Naive thymus-derived CD4-positive, alpha-beta T cell (primary cell): ENCODE data around the gene UNC13A. TPM values are rescaled to one million over a fixed set of nuclear protein-coding genes. Genes with fewer than 3 reads are reported as not detected.
A peak's percentile ranks its signal among the peaks of the same experiment; 100 is the strongest.

ENCODE experiments used
- ATAC-seq: fragments of 150-1000 bp; cut with Tn5 transposase; 2 replicates; pipeline ENCODE4 v1.10.0; 2021; ENCODE audit warnings: mild to moderate bottlenecking, moderate library complexity
- CTCF ChIA-PET: fragments of 350-600 bp; sonication (Branson Sonifier 250); formaldehyde crosslinking; loops from one replicate; lab custom pipeline; 2021; ENCODE audit warnings: antibody characterized with exemption; lab: Charles Lee
- POLR2A ChIA-PET: fragments of 350-600 bp; sonication (Branson Sonifier 250); formaldehyde crosslinking; loops from one replicate; lab custom pipeline; 2021; ENCODE audit warnings: antibody characterized with exemption, inconsistent platforms; lab: Charles Lee
- DNase-seq, 9 donors: peaks; one replicate each; pipeline versions ENCODE4 v3.0.0 to v3.0.0-alpha.2; 2020 to 2022; ENCODE audit warnings: mixed read lengths in 1 of 9
- H3K27ac ChIP-seq: one replicate; pipeline ENCODE4 v1.7.0; 2013; ENCODE audit warnings: mild to moderate bottlenecking, low read depth, low read length, moderate library complexity
- H3K27me3 ChIP-seq, 2 donors: one replicate each; pipeline ENCODE4 v1.7.0; 2013; ENCODE audit warnings: low read length in 2 of 2, mild to moderate bottlenecking in 2 of 2, moderate library complexity in 2 of 2; ENCODE audit not compliant: control insufficient read depth in 2 of 2, insufficient read depth in 2 of 2
- H3K36me3 ChIP-seq, 3 experiments: 1 replicate in 2 of 3; 2 replicates in 1 of 3; pipeline ENCODE4 v1.7.0; 2013; ENCODE audit warnings: low read length in 3 of 3, mild to moderate bottlenecking in 3 of 3, moderate library complexity in 1 of 3; ENCODE audit not compliant: insufficient read depth in 3 of 3, control insufficient read depth in 2 of 3
- H3K4me1 ChIP-seq, 2 donors: one replicate each; pipeline ENCODE4 v1.7.0; 2013; ENCODE audit warnings: low read length in 2 of 2, mild to moderate bottlenecking in 2 of 2, moderate library complexity in 1 of 2; ENCODE audit not compliant: control insufficient read depth in 2 of 2, insufficient read depth in 2 of 2
- H3K4me3 ChIP-seq: 2 replicates; pipeline ENCODE4 v1.7.0; 2013; ENCODE audit warnings: mild to moderate bottlenecking, low read length
- H3K9me3 ChIP-seq, 3 experiments: 1 replicate in 2 of 3; 2 replicates in 1 of 3; pipeline ENCODE4 v1.7.0; 2013; ENCODE audit warnings: low read length in 3 of 3; ENCODE audit not compliant: control insufficient read depth in 2 of 3
- H3K27ac Mint-ChIP-seq, 9 donors: one replicate each; pipeline ENCODE4 v1.8.0; 2020 to 2022; ENCODE audit warnings: mixed read lengths in 9 of 9, mild to moderate bottlenecking in 8 of 9, moderate library complexity in 5 of 9, inconsistent platforms in 2 of 9
- H3K27me3 Mint-ChIP-seq, 5 donors: one replicate each; pipeline ENCODE4 v1.8.0; 2021 to 2022; ENCODE audit warnings: mixed read lengths in 5 of 5, mild to moderate bottlenecking in 1 of 5
- H3K36me3 Mint-ChIP-seq, 5 donors: one replicate each; pipeline ENCODE4 v1.8.0; 2020 to 2022; ENCODE audit warnings: mixed read lengths in 5 of 5, mild to moderate bottlenecking in 3 of 5, inconsistent platforms in 1 of 5
- H3K4me1 Mint-ChIP-seq, 7 donors: one replicate each; pipeline ENCODE4 v1.8.0; 2020 to 2022; ENCODE audit warnings: mixed read lengths in 7 of 7, mild to moderate bottlenecking in 3 of 7, inconsistent platforms in 1 of 7
- H3K4me3 Mint-ChIP-seq, 10 donors: one replicate each; pipeline ENCODE4 v1.8.0; 2020 to 2022; ENCODE audit warnings: mild to moderate bottlenecking in 10 of 10, mixed read lengths in 10 of 10, moderate library complexity in 6 of 10, inconsistent platforms in 2 of 10
- H3K9me3 Mint-ChIP-seq, 11 donors: one replicate each; pipeline ENCODE4 v1.8.0; 2020 to 2022; ENCODE audit warnings: mixed read lengths in 11 of 11, mild to moderate bottlenecking in 4 of 11, inconsistent platforms in 1 of 11, moderate library complexity in 1 of 11
- intact Hi-C, 2 donors: fragments of 100-400 bp; cut with micrococcal nuclease; formaldehyde crosslinking; loops; one replicate each; pipeline ENCODE4 v1.15.1; 2023
- polyA plus RNA-seq, 2 donors: library from polyadenylated mRNA; unstranded; fragments of 300-500 nt; fragmentation: Illumina TruSeq; gene quantifications; one replicate each; pipeline ENCODE4 v1.2.3, GENCODE V29; 2021
- total RNA-seq, 6 experiments: library from RNA in 5 of 6; stranded (reverse) in 5 of 6; gene quantifications; 1 replicate in 5 of 6; 2 replicates in 1 of 6; pipeline ENCODE4 v1.2.3 and lab custom pipeline; 2021 to 2026

UNC13A gene
- total and polyA plus RNA-seq, 7 experiments from 2014 or later: 0.02 to 0.30 (median 0.04) TPM; not detected in 1

DNA sequence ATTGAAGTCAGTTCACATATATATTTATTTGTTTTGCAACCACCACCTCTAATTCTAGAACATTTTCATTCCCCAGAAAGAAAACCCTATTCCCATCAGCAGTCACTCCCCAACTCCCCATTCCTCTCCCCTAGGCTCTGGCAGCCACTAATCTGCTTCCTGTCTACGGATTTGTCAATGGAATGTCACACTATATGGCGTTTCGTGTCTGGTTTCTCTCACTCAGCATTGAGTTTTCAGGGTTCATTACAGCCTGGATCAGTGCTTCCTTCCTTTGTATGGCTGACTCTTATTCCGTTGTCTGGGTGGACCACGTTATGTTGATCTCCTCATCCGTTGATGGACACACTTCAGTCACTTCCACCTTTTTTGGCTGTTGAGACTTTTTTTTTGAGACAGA is 123.4 kb downstream of the UNC13A start:
- Mint-ChIP-seq H3K4me3 (no peak overlapping the region), H3K4me1 (peaks cover 0 to 10% (median 5%) of the 10 kb centered on the region in 7 donors), H3K27me3 (no peaks in the 10 kb centered on the region), H3K9me3 (peaks cover 0 to 1% (median 0%) of the 10 kb centered on the region in 11 donors), H3K36me3 (peaks cover 4 to 46% (median 11%) of the 10 kb centered on the region in 5 donors), H3K27ac (peak overlapping the region in 3 of 9 donors; percentile 6 to 62 (median 15))
- H3K4me1 ChIP-seq: no peaks in the 10 kb centered on the region
- no peak for DNase-seq
- CTCF ChIA-PET: no interaction called here
- H3K9me3 ChIP-seq: no peaks in the 10 kb centered on the region
- POLR2A ChIA-PET: no interaction called here
- H3K27me3 ChIP-seq: no peaks in the 10 kb centered on the region
- intact Hi-C loops: no loop called here
- no peak overlapping the region for H3K27ac ChIP-seq
- peaks cover 8 to 77% (median 10%) of the 10 kb centered on the region in 3 experiments for H3K36me3 ChIP-seq
- H3K4me3 ChIP-seq: no peak overlapping the region
- ATAC-seq: no peak

DNA sequence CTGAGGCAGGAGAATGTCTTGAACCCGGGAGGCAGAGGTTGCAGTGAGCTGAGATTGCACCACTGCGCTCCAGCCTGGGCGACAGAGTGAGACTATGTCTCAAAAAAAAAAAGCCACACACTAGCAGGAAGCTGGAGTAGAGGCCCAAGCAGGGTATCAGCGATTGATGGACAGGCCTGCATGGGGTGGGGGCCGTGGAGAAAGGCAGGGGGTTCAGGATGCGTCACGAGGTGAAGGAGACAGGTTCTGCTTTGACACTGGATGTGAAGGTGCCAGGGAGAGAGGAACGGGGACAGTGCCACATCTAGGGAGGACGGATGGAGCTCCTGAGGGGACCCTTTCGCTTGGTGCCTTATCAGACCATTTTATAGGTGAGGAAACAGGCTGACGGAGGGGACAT is 125.6 kb downstream of the UNC13A start:
- Histone ChIP-seq H3K27ac (no peak overlapping the region), H3K4me3 (no peak overlapping the region), H3K9me3 (no peaks in the 10 kb centered on the region), H3K36me3 (peaks cover 5 to 67% (median 8%) of the 10 kb centered on the region in 3 experiments), H3K27me3 (no peaks in the 10 kb centered on the region), H3K4me1 (no peaks in the 10 kb centered on the region)
- CTCF ChIA-PET: interaction anchor here (0.8 to 1.0 kb wide), 2 partner anchors 11 to 33 kb away, joined by 3 to 10 read pairs; no protein-coding TSS in a partner anchor
- intact Hi-C loops: no loop called here
- DNase-seq: no peak
- Mint-ChIP-seq H3K27ac (peak overlapping the region in 1 of 9 donors; percentile 7), H3K4me3 (no peak overlapping the region), H3K9me3 (peaks cover 0 to 1% (median 0%) of the 10 kb centered on the region in 11 donors), H3K27me3 (no peaks in the 10 kb centered on the region), H3K36me3 (peaks cover 0 to 34% (median 10%) of the 10 kb centered on the region in 5 donors), H3K4me1 (peaks cover 0 to 13% (median 10%) of the 10 kb centered on the region in 7 donors)
- POLR2A ChIA-PET: no interaction called here
- no peak for ATAC-seq

DNA sequence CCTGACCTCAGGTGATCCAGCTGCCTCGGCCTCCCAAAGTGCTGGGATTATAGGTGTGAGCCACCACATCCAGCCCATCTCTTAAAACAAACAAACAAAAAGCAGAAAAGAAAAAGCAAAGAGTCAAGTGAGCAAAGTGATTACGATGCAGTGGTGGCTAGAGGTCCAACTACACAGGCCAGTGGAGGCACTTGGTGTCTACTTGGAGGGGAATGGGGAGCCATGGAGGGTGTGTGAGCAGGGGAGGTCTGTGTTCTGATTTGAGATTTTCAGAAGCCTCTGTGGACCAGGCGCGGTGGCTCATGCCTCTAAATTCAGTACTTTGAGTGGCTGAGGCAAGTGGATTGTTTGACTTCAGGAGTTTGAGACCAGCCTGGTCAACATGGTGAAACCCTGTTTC is 126.1 kb downstream of the UNC13A start:
- DNase-seq (no peak), ATAC-seq (no peak)
- Mint-ChIP-seq H3K4me1 (peaks cover under 1 to 15% (median 11%) of the 10 kb centered on the region in 7 donors), H3K27me3 (no peaks in the 10 kb centered on the region), H3K36me3 (peaks cover 0 to 34% (median 10%) of the 10 kb centered on the region in 5 donors), H3K27ac (peak overlapping the region in 2 of 9 donors; percentile 7 to 82), H3K9me3 (peaks cover 0 to 1% (median 0%) of the 10 kb centered on the region in 11 donors), H3K4me3 (no peak overlapping the region)
- H3K4me3 ChIP-seq: no peak overlapping the region
- H3K27ac ChIP-seq: no peak overlapping the region
- peaks cover 0 to under 1% of the 10 kb centered on the region in 2 donors for H3K4me1 ChIP-seq
- peaks cover 5 to 63% (median 8%) of the 10 kb centered on the region in 3 experiments for H3K36me3 ChIP-seq
- H3K27me3 ChIP-seq: no peaks in the 10 kb centered on the region
- CTCF ChIA-PET: interaction anchor here (1.0 kb wide), 1 partner anchor 11 kb away, joined by 3 read pairs; no protein-coding TSS in a partner anchor
- POLR2A ChIA-PET: interaction anchor here (0.7 kb wide), 1 partner anchor 51 kb away, joined by 3 read pairs; the partner anchor contains the start of gene PGLS
- intact Hi-C loops: no loop called here
- no peaks in the 10 kb centered on the region for H3K9me3 ChIP-seq

DNA sequence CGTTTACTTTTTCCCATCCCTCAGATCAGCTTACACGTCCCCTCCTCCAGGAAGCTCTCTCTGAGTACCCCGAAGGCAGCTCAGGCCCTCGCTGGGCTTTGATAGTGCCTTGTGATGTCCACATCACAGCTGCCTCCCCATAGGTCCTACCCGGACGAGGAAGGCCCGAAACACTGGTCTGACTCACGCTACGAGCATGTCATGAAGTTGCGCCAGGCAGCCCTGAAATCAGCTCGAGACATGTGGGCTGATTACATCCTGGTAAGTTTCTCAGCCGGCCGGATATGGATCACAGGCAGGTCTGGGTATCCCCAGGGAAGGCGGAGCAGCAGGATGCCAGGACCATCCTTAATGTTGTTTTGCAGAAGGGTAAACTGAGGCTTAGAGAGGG is 128.0 kb downstream of the UNC13A start:
- no peak overlapping the region for H3K4me3 Mint-ChIP-seq
- no peaks in the 10 kb centered on the region for H3K27me3 ChIP-seq
- H3K9me3 Mint-ChIP-seq: peaks cover 0 to 1% (median 0%) of the 10 kb centered on the region in 11 donors
- CTCF ChIA-PET: interaction anchor here (1.0 kb wide), 1 partner anchor 13 kb away, joined by 3 read pairs; no protein-coding TSS in a partner anchor
- no peak overlapping the region for H3K4me3 ChIP-seq
- H3K27me3 Mint-ChIP-seq: no peaks in the 10 kb centered on the region
- no peak overlapping the region for H3K27ac ChIP-seq
- DNase-seq: no peak
- H3K4me1 ChIP-seq: peaks cover 11 to 12% of the 10 kb centered on the region in 2 donors
- peaks cover 8 to 25% (median 21%) of the 10 kb centered on the region in 7 donors for H3K4me1 Mint-ChIP-seq
- POLR2A ChIA-PET: interaction anchor here (0.6 kb wide), 1 partner anchor 671 kb away, joined by 3 read pairs; no protein-coding TSS in a partner anchor
- ATAC-seq: peak; percentile 20
- H3K36me3 ChIP-seq: peaks cover 4 to 51% (median 5%) of the 10 kb centered on the region in 3 experiments
- peak overlapping the region in 2 of 9 donors; percentile 56 to 65 for H3K27ac Mint-ChIP-seq
- H3K36me3 Mint-ChIP-seq: peaks cover 0 to 34% (median 10%) of the 10 kb centered on the region in 5 donors
- intact Hi-C loops: loop anchor here in 1 of 2 donors (1.0 kb wide), 1 partner anchor 32 kb away; no protein-coding TSS in a partner anchor
- no peaks in the 10 kb centered on the region for H3K9me3 ChIP-seq

DNA sequence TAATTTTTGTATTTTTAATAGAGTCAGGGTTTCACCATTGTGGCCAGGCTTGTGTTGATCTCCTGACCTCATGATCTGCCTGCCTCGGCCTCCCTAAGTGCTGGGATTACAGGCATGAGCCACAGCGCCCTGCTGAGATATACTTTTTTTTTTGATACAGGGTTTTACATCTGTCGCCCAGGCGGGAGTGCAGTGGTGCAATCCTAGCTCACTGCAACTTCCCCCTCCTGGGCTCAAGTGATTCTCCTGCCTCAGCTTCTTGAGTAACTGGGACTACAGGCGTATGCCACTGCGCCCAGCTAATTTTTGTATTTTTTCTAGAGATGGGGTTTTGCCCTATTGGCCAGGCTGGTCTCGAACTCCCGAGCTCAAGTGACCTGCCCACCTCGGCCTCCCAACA is 130.7 kb downstream of the UNC13A start:
- Mint-ChIP-seq H3K36me3 (peaks cover 0 to 25% (median 6%) of the 10 kb centered on the region in 5 donors), H3K4me3 (peak overlapping the region; percentile 16 to 90 (median 76)), H3K4me1 (peaks cover 8 to 29% (median 24%) of the 10 kb centered on the region in 7 donors), H3K9me3 (peaks cover 0 to 1% (median 0%) of the 10 kb centered on the region in 11 donors), H3K27ac (no peak overlapping the region), H3K27me3 (no peaks in the 10 kb centered on the region)
- ChIA-PET CTCF (interaction anchor here (1.0 to 1.6 kb wide), 2 partner anchors 14 to 16 kb away, joined by 4 read pairs; no protein-coding TSS in a partner anchor), POLR2A (interaction anchor here (1.7 kb wide), 1 partner anchor 46 kb away, joined by 7 read pairs; the partner anchor contains the start of gene PGLS)
- no peak overlapping the region for H3K27ac ChIP-seq
- H3K9me3 ChIP-seq: no peaks in the 10 kb centered on the region
- H3K4me3 ChIP-seq: no peak overlapping the region
- no peak for DNase-seq
- H3K4me1 ChIP-seq: peaks cover 16% of the 10 kb centered on the region in 2 donors
- H3K36me3 ChIP-seq: peaks cover 0 to 34% (median 4%) of the 10 kb centered on the region in 3 experiments
- H3K27me3 ChIP-seq: no peaks in the 10 kb centered on the region
- no peak for ATAC-seq
- intact Hi-C loops: loop anchor here (5.0 kb wide), 3 partner anchors 60 to 1635 kb away; partner anchors contain the start of genes BORCS8 (in 1 of the 2), FCHO1 (in 1 of the 2) and RFXANK (in 1 of the 2)

DNA sequence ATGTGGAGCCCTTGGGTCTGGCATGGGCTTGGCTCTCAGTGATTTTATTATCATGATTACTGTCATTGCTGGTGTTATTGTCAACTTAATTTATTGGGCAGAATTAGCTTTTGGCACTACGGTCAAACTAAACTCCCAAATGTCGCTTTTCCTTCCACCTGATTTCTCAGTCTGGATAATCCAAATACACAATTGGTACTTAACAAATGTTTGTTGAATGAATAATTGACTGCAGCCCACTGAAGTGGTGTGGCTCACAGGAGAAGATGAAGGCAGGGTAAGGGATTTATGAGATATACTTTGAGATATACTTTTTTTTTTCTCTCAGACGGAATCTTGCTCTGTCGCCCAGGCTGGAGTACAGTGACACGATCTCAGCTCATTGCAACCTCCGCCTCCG is 131.2 kb downstream of the UNC13A start:
- ATAC-seq (no peak), DNase-seq (no peak)
- H3K27ac Mint-ChIP-seq: peak overlapping the region in 4 of 9 donors; percentile 40 to 83 (median 56)
- Histone ChIP-seq H3K4me3 (no peak overlapping the region), H3K27ac (no peak overlapping the region), H3K36me3 (peaks cover 0 to 29% (median 4%) of the 10 kb centered on the region in 3 experiments), H3K4me1 (peaks cover 16% of the 10 kb centered on the region in 2 donors), H3K9me3 (no peaks in the 10 kb centered on the region), H3K27me3 (no peaks in the 10 kb centered on the region)
- no peaks in the 10 kb centered on the region for H3K27me3 Mint-ChIP-seq
- peaks cover 8 to 29% (median 22%) of the 10 kb centered on the region in 7 donors for H3K4me1 Mint-ChIP-seq
- peaks cover 0 to 1% (median 0%) of the 10 kb centered on the region in 11 donors for H3K9me3 Mint-ChIP-seq
- peak overlapping the region; percentile 73 to 90 (median 84) for H3K4me3 Mint-ChIP-seq
- CTCF ChIA-PET: interaction anchor here (0.6 to 1.6 kb wide), 4 partner anchors 16 to 865 kb away, joined by 3 to 4 read pairs (median 4); no protein-coding TSS in a partner anchor
- H3K36me3 Mint-ChIP-seq: peaks cover 0 to 21% (median 6%) of the 10 kb centered on the region in 5 donors
- intact Hi-C loops: loop anchor here (5.0 kb wide), 3 partner anchors 60 to 1635 kb away; partner anchors contain the start of genes BORCS8 (in 1 of the 2), FCHO1 (in 1 of the 2) and RFXANK (in 1 of the 2)
- POLR2A ChIA-PET: interaction anchor here (0.9 to 1.7 kb wide), 3 partner anchors 46 to 1360 kb away, joined by 3 to 7 read pairs (median 3); partner anchors contain the start of gene PGLS
